GM19239 (cell line): ENCODE measurements around the gene GVQW3.
"Not testable (repeated sequence)": the region's sequence is repeated elsewhere in the genome, so short reads cannot be mapped to it uniquely, and the experiment has no call there.

Experiments used
- DNase-seq: peaks from one replicate; pipeline ENCODE4 v3.0.0; 2011; ENCODE audit warnings: low spot score; ENCODE audit not compliant: insufficient read length
- FAIRE-seq: peaks from 2 replicates; lab custom pipeline; 2011; peaks lifted over from hg19 to GRCh38; lab: Jason Lieb, UNC

GVQW3 gene

GRCh38 chr11:76382209-76382608 is 1.1 kb downstream of the GVQW3 start:
- FAIRE-seq: no peak

GRCh38 chr11:76385903-76386302 is 4.8 kb downstream of the GVQW3 start:
- DNase-seq (no peak), FAIRE-seq (no peak)

More at GRCh38 chr11:76382209-76382608, 1.1 kb downstream of the GVQW3 start:
- no peak for DNase-seq

GRCh38 chr11:76388408-76388807 is 7.3 kb downstream of the GVQW3 start:
- FAIRE-seq (no peak), DNase-seq (no peak)

- FAIRE-seq: no peak
- no peak for DNase-seq
Measured at GRCh38 chr11:76391021-76391420, 9.9 kb downstream of the GVQW3 start.

- no peak for DNase-seq
- FAIRE-seq: no peak
Measured at GRCh38 chr11:76391811-76392475, 10.8 kb downstream of the GVQW3 start.

- DNase-seq (no peak), FAIRE-seq (no peak)
Measured at GRCh38 chr11:76392870-76393269, 11.7 kb downstream of the GVQW3 start.

GRCh38 chr11:76394411-76394810 is 13.3 kb downstream of the GVQW3 start:
- DNase-seq (no peak), FAIRE-seq (no peak)

- no peak for DNase-seq
- FAIRE-seq: no peak
Measured at GRCh38 chr11:76395296-76395695, 14.2 kb downstream of the GVQW3 start.

GRCh38 chr11:76397383-76397782 is 16.3 kb downstream of the GVQW3 start:
- DNase-seq (no peak), FAIRE-seq (no peak)

GRCh38 chr11:76400967-76401366 is 19.8 kb downstream of the GVQW3 start:
- FAIRE-seq (no peak), DNase-seq (no peak)

GRCh38 chr11:76401484-76401883 is 20.4 kb downstream of the GVQW3 start:
- not testable (repeated sequence) for FAIRE-seq, DNase-seq

- DNase-seq: no peak
- no peak for FAIRE-seq
Measured at GRCh38 chr11:76406359-76406758, 25.2 kb downstream of the GVQW3 start.

GRCh38 chr11:76408171-76408965 is 27.2 kb downstream of the GVQW3 start:
- FAIRE-seq (no peak), DNase-seq (no peak)

- DNase-seq (no peak), FAIRE-seq (no peak)
Measured at GRCh38 chr11:76410851-76411357, 29.8 kb downstream of the GVQW3 start.

- DNase-seq (no peak), FAIRE-seq (no peak)
Measured at GRCh38 chr11:76415073-76415472, 34.0 kb downstream of the GVQW3 start.

- DNase-seq (peak; percentile 15), FAIRE-seq (no peak)
Measured at GRCh38 chr11:76419896-76420295, 38.8 kb downstream of the GVQW3 start.

GRCh38 chr11:76424379-76424778 is 43.3 kb downstream of the GVQW3 start:
- no peak for DNase-seq
- FAIRE-seq: no peak

- no peak for FAIRE-seq
- DNase-seq: no peak
Measured at GRCh38 chr11:76424891-76425290, 43.8 kb downstream of the GVQW3 start.

- DNase-seq (no peak), FAIRE-seq (no peak)
Measured at GRCh38 chr11:76426660-76427059, 45.5 kb downstream of the GVQW3 start.

GRCh38 chr11:76436020-76436419 is 54.9 kb downstream of the GVQW3 start:
- FAIRE-seq (no peak), DNase-seq (no peak)

- FAIRE-seq (no peak), DNase-seq (no peak)
Measured at GRCh38 chr11:76443268-76443980, 62.3 kb downstream of the GVQW3 start.
